K562 (cell line): ENCODE data around the gene IL15RA. TPM values are rescaled to one million over a fixed set of nuclear protein-coding genes. Genes with fewer than 3 reads are reported as not detected.

Experiments used
- BMI1 ChIP-seq: fragments of 150-350 bp; IDR thresholded peaks from 2 replicates; pipeline ENCODE4 v1.6.1; 2014; ENCODE audit warnings: low read length
- E2F3 ChIP-seq: fragments of 250-450 bp; sonication (Bioruptor Pico); IDR thresholded peaks from 2 replicates; pipeline ENCODE4 v1.4.0; 2020; ENCODE audit warnings: mild to moderate bottlenecking
- FOSL1 ChIP-seq: fragments of 200-800 bp; sonication (Bioruptor generic); conservative IDR thresholded peaks from 2 replicates; pipeline ENCODE4 v1.6.1; 2016; ENCODE audit warnings: missing genetic modification characterization, missing compliant biosample characterization
- GTF3C2 ChIP-seq: IDR thresholded peaks from 3 replicates; pipeline ENCODE4 v1.6.1; 2011; ENCODE audit warnings: borderline replicate concordance, mild to moderate bottlenecking, moderate library complexity; ENCODE audit not compliant: insufficient read length; ENCODE audit errors: extremely low read depth
- HBP1 ChIP-seq: fragments of 450-650 bp; formaldehyde crosslinking; IDR thresholded peaks from 2 replicates; pipeline ENCODE4 v1.4.0; 2022; ENCODE audit warnings: missing genetic modification characterization
- HMBOX1 ChIP-seq: sonication (generic); IDR thresholded peaks from 2 replicates; pipeline ENCODE4 v1.6.1; 2016
- NCOA1 ChIP-seq: fragments of 450-650 bp; IDR thresholded peaks from 2 replicates; pipeline ENCODE4 v1.6.1; 2016; ENCODE audit warnings: low read depth
- RBM25 ChIP-seq: fragments of 200-400 bp; formaldehyde crosslinking; IDR thresholded peaks from 2 replicates; pipeline ENCODE4 v1.6.1; 2018; ENCODE audit warnings: low read length, low read depth, moderate library complexity; ENCODE audit not compliant: severe bottlenecking
- RBM34 ChIP-seq: fragments of 200-400 bp; formaldehyde crosslinking; IDR thresholded peaks from 2 replicates; pipeline ENCODE4 v1.6.1; 2018; ENCODE audit warnings: low read length, borderline replicate concordance; ENCODE audit not compliant: insufficient read depth
- SRSF3 ChIP-seq: fragments of 200-400 bp; formaldehyde crosslinking; IDR thresholded peaks from 2 replicates; pipeline ENCODE4 v1.6.1; 2016; ENCODE audit warnings: mild to moderate bottlenecking, low read length, moderate library complexity; ENCODE audit not compliant: insufficient read depth
- SRSF9 ChIP-seq: fragments of 200-400 bp; formaldehyde crosslinking; IDR thresholded peaks from 2 replicates; pipeline ENCODE4 v1.6.1; 2017; ENCODE audit warnings: low read depth, low read length, borderline replicate concordance
- TEAD4 ChIP-seq, 2 experiments: sonication (generic) in 1 of 2; formaldehyde crosslinking in 1 of 2; IDR thresholded peaks; 2 replicates each; pipeline versions ENCODE4 v1.6.1 to v1.8.0; 2012 to 2022; ENCODE audit warnings: borderline replicate concordance in 1 of 2, inconsistent platforms in 1 of 2, low read length in 1 of 2, mild to moderate bottlenecking in 1 of 2, missing genetic modification reagents in 1 of 2
- VEZF1 ChIP-seq: fragments of 200-800 bp; sonication (Bioruptor generic); IDR thresholded peaks from 2 replicates; pipeline ENCODE4 v1.6.1; 2017; ENCODE audit warnings: missing genetic modification characterization, missing compliant biosample characterization
- ZEB2 ChIP-seq: fragments of 450-650 bp; IDR thresholded peaks from 2 replicates; pipeline ENCODE4 v1.6.1; 2016
- ZNF280A ChIP-seq: fragments of 450-650 bp; IDR thresholded peaks from 2 replicates; pipeline ENCODE4 v1.6.1; 2018; ENCODE audit warnings: mild to moderate bottlenecking, low read depth; ENCODE audit not compliant: partially characterized antibody
- ZNF347 ChIP-seq: fragments of 450-650 bp; formaldehyde crosslinking; IDR thresholded peaks from 2 replicates; pipeline ENCODE4 v1.4.0; 2020; ENCODE audit warnings: low read depth, mild to moderate bottlenecking, moderate library complexity
- ZNF436 ChIP-seq: fragments of 250-450, 450-650 bp; sonication (Bioruptor Pico); formaldehyde crosslinking; IDR thresholded peaks from 2 replicates; pipeline ENCODE4 v1.7.0; 2020; ENCODE audit warnings: mild to moderate bottlenecking
- ZNF79 ChIP-seq: fragments of 250-450 bp; sonication (Bioruptor Pico); IDR thresholded peaks from 2 replicates; pipeline ENCODE4 v1.4.0; 2020; ENCODE audit warnings: low read depth, mild to moderate bottlenecking, moderate library complexity
- polyA plus RNA-seq, 8 experiments: library from polyadenylated mRNA; depleted of rRNA in 4 of 8; stranded (reverse) in 5 of 8; unstranded in 3 of 8; fragments of >200 nt; fragmentation: Nextera tagmentation in 2 of 8; fragmentation: Illumina TruSeq in 1 of 8; extraction: Ambion mirVana in 2 of 8; extraction: Trizol in 1 of 8; gene quantifications; 2 replicates each; pipeline versions ENCODE4 v1.2.1 to v1.2.3, GENCODE V29; 2011 to 2014; ENCODE audit warnings: inconsistent platforms in 1 of 8, missing spikeins in 1 of 8
- total RNA-seq, 7 experiments: library from RNA; depleted of rRNA in 6 of 7; stranded (reverse); fragments of >200 nt in 6 of 7; fragmentation: Illumina TruSeq in 2 of 7; extraction: Trizol in 2 of 7; gene quantifications; 2 replicates each; pipeline versions ENCODE4 v1.2.1 to v1.2.3, GENCODE V29; 2011 to 2021; ENCODE audit warnings: low replicate concordance in 1 of 7

IL15RA gene
- total and polyA plus RNA-seq, 9 of the 15 experiments (the other 6 are each of a cell fraction or from before 2014, with no cell fraction given) = 1.2 to 11.7 (median 8.0) TPM

GRCh38 chr10:5960070-5960972, 17.0 kb downstream of the IL15RA start (continued):
- TF ChIP-seq ZNF280A (no peak), RBM25 (no peak), HMBOX1 (no peak), ZEB2 (no peak), FOSL1 (peak; percentile 81), E2F3 (CRISPR knock-in tag) (no peak), RBM34 (no peak), SRSF9 (no peak), VEZF1 (CRISPR knock-in tag) (peak; percentile 57), ZNF79 (no peak), BMI1 (no peak), ZNF347 (CRISPR knock-in tag) (no peak), NCOA1 (no peak), ZNF436 (CRISPR knock-in tag) (no peak), SRSF3 (no peak), TEAD4 (IDR thresholded peaks at IDR 0.05; ENCODE audit: low read length) (no peak), TEAD4 (CRISPR knock-in tag; IDR thresholded peaks at IDR 0.05; ENCODE audit: borderline replicate concordance) (no peak), GTF3C2 (no peak), HBP1 (CRISPR knock-in tag) (no peak)
